ENCODE data around the gene SLC5A3.

Gene SLC5A3

GRCh38 chr21:34105947-34106541 lies 32.7 kb downstream of the SLC5A3 start:
- DNase-seq = no peak

- DNase-seq = no peak
These were observed 34.2 kb downstream of the SLC5A3 start for GRCh38 chr21:34107606-34108005.

GRCh38 chr21:34109075-34109474 lies 35.7 kb downstream of the SLC5A3 start:
- DNase-seq = no peak

- DNase-seq = no peak
These were observed 37.3 kb downstream of the SLC5A3 start for GRCh38 chr21:34110594-34111202.

GRCh38 chr21:34112316-34113033 lies 39.1 kb downstream of the SLC5A3 start:
- no peak for DNase-seq

- DNase-seq = no peak
These were observed 40.5 kb downstream of the SLC5A3 start for GRCh38 chr21:34113842-34114241.

- no peak for DNase-seq
These were observed 41.8 kb downstream of the SLC5A3 start for GRCh38 chr21:34115160-34115559.

GRCh38 chr21:34116569-34116968 lies 43.2 kb downstream of the SLC5A3 start:
- DNase-seq = no peak

GRCh38 chr21:34120867-34121266 lies 47.5 kb downstream of the SLC5A3 start:
- no peak for DNase-seq

- DNase-seq = no peak
These were observed 48.7 kb downstream of the SLC5A3 start for GRCh38 chr21:34122047-34122446.

Measured in retina (tissue), 1 donor.